Panc1 (cell line): ENCODE results near the gene COL27A1.

ENCODE experiments used
- CTCF ChIP-seq: fragments of 450-650 bp; IDR thresholded peaks from 2 replicates; pipeline ENCODE4 v1.5.1; 2017; ENCODE audit warnings: mild to moderate bottlenecking
- TF ChIP-seq, protein P1 (sequence below), 2 experiments: IDR thresholded peaks; 2 replicates each; pipeline ENCODE4 v1.6.1; 2011 to 2012; ENCODE audit warnings: low read depth in 2 of 2, control low read depth in 1 of 2, low read length in 1 of 2, mild to moderate bottlenecking in 1 of 2, moderate library complexity in 1 of 2; ENCODE audit not compliant: insufficient read depth in 1 of 2

GRCh38 chr9:114231719-114232449 is 76.5 kb downstream of the COL27A1 start:
- no peak for TF ChIP-seq CTCF
- TF ChIP-seq, protein P1, sequence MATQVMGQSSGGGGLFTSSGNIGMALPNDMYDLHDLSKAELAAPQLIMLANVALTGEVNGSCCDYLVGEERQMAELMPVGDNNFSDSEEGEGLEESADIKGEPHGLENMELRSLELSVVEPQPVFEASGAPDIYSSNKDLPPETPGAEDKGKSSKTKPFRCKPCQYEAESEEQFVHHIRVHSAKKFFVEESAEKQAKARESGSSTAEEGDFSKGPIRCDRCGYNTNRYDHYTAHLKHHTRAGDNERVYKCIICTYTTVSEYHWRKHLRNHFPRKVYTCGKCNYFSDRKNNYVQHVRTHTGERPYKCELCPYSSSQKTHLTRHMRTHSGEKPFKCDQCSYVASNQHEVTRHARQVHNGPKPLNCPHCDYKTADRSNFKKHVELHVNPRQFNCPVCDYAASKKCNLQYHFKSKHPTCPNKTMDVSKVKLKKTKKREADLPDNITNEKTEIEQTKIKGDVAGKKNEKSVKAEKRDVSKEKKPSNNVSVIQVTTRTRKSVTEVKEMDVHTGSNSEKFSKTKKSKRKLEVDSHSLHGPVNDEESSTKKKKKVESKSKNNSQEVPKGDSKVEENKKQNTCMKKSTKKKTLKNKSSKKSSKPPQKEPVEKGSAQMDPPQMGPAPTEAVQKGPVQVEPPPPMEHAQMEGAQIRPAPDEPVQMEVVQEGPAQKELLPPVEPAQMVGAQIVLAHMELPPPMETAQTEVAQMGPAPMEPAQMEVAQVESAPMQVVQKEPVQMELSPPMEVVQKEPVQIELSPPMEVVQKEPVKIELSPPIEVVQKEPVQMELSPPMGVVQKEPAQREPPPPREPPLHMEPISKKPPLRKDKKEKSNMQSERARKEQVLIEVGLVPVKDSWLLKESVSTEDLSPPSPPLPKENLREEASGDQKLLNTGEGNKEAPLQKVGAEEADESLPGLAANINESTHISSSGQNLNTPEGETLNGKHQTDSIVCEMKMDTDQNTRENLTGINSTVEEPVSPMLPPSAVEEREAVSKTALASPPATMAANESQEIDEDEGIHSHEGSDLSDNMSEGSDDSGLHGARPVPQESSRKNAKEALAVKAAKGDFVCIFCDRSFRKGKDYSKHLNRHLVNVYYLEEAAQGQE (IDR thresholded peaks at IDR 0.05; ENCODE audit: insufficient read depth in 1 of 2, low read depth in 2 of 2, low read length in 1 of 2) = no peak
